22Rv1 (cell line): ENCODE measurements around the gene CST9.

Source experiments
- H3K27ac ChIP-seq: fragments of 450-650 bp; 2 replicates; pipeline ENCODE4 v1.5.1; 2017
- CTCF ChIP-seq: fragments of 450-650 bp; IDR thresholded peaks from 2 replicates; pipeline ENCODE4 v1.5.1; 2017; ENCODE audit warnings: mild to moderate bottlenecking
- ZFX ChIP-seq: fragments of 450-650 bp; IDR thresholded peaks from 2 replicates; pipeline ENCODE4 v1.6.1; 2017; ENCODE audit warnings: antibody characterized with exemption, borderline replicate concordance

CST9 gene

GRCh38 chr20:23605867-23606651 lies at the start of gene CST9:
CST9 (minus strand) TSS chr20:23605917; CDS start chr20:23605864, 53 bp downstream.
- no peak for TF ChIP-seq CTCF
- H3K27ac ChIP-seq, result no peak within 1 kb of the TSS

GRCh38 chr20:23654717-23655116 lies 49.0 kb upstream of the CST9 start:
- H3K27ac ChIP-seq, result no peak overlapping the region

GRCh38 chr20:23654000-23654399 lies 48.3 kb upstream of the CST9 start:
- TF ChIP-seq ZFX (no peak), CTCF (no peak)
- no peak overlapping the region for H3K27ac ChIP-seq

More at GRCh38 chr20:23654717-23655116, 49.0 kb upstream of the CST9 start:
- TF ChIP-seq ZFX (no peak), CTCF (no peak)

GRCh38 chr20:23653400-23653938 lies 47.8 kb upstream of the CST9 start:
- no peak for TF ChIP-seq ZFX
- no peak for TF ChIP-seq CTCF
- no peak overlapping the region for H3K27ac ChIP-seq

- no peak overlapping the region for H3K27ac ChIP-seq
- TF ChIP-seq CTCF (no peak), ZFX (no peak)
Measured at GRCh38 chr20:23652926-23653325, 47.2 kb upstream of the CST9 start.

- no peak overlapping the region for H3K27ac ChIP-seq
- TF ChIP-seq CTCF (no peak), ZFX (no peak)
Measured at GRCh38 chr20:23652371-23652770, 46.7 kb upstream of the CST9 start.

GRCh38 chr20:23651117-23651516 lies 45.4 kb upstream of the CST9 start:
- no peak for TF ChIP-seq ZFX
- TF ChIP-seq CTCF, result no peak
- no peak overlapping the region for H3K27ac ChIP-seq
